SKM-1 treated with dmso at 0.1 percent for 144 hours (cell line): Measurements from ENCODE around the gene ZNF714.
A peak's percentile ranks its signal among the peaks of the same experiment; 100 is the strongest.
"Not testable (repeated sequence)": the region's sequence is repeated elsewhere in the genome, so short reads cannot be mapped to it uniquely, and the experiment has no call there.

ENCODE experiments used
- DNase-seq: peaks from one replicate; lab custom pipeline; 2025; ENCODE audit not compliant: unreplicated experiment; lab: John Stamatoyannopoulos, UW

ZNF714 gene

DNA sequence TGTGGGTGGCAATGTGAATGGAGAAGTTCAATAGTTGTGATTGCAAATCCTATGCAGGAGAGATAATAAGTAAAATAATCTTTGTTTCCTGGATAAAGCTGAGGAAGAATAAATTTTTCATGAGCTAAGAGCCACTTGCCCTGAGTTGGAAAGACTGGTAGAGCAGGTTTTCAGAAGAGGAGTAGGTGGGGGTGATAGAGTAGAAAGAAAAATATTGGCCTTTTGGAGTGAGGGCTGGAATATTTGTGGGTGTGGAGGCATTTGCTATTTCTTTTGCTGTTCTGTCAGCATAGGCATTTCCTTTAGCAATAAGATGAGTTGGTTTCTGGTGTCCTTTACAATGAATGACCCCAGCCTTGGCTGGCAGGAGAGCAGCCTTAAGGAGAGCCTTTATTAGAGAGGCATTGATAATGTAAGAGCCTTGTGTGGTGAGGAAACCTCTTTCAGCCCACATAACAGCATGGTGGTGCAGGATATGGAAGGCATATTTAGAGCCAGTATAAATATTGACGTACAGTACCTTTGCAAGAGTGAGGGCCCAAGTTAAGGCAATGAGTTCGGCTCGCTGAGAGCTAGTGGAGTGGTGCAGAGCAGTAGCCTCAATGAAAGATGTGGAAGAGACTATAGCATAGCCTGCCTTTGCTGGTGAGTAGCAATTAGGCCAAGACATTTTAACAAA lies 48.2 kb downstream of the ZNF714 start:
- no peak for DNase-seq

DNA sequence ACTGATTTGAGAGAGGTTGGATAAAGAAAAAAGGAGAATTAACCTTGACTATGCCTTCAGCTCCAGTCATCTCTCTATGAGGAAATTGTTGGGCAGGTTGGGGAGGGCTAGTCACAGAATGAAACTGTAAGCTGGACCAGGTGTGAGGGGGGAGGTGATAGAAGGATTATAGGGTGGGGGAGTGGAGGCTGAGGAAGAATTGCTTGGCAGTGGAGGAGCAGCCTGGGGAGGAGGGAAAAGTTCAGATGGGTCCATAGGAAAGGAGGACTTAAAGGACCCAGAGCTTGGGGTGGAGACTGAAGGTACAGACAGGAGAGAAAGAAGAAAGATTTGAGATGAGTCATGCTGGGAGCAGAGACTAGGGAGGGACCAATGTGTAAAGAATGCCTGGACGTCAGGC lies 51.6 kb downstream of the ZNF714 start:
- DNase-seq, result no peak

DNA sequence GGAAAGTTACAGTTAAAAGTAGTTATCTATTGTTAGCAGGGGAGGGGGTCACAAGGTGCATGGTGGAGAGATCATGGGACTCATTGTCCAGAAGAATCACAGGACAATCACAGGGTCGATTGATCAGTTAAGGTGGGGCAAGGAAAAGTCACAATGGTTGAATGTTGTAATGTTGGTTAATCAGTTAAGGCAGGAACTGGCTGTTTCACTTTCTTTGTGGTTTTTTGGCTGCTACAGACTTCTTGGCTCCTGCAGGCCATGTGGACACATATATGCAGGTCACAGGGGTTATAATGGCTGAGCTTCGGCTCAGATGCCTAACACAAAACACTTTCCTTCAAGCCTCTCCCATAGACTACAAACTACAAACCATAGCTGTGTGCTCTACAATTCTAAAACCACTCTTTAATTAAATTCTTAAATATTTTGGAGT lies 52.9 kb downstream of the ZNF714 start:
- no peak for DNase-seq

DNA sequence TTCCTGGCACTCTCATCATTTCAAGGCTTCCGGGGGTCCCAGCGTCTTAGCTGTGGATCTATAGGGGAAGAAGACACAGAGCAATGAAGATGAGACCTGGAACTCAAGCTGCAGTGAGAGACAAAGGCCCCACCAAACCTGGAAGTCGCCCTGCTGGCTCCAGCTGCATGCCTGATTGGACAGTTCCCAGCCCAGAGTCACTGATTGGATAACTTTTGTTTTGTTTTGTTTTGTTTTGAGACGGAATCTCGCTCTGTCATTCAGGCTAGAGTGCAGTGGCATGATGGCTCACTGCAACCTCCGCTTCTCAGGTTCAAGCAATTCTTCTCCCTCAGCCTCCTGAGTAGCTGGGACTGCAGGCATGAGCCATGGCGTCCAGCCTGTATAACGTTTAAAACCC lies 53.4 kb downstream of the ZNF714 start:
- no peak for DNase-seq

DNA sequence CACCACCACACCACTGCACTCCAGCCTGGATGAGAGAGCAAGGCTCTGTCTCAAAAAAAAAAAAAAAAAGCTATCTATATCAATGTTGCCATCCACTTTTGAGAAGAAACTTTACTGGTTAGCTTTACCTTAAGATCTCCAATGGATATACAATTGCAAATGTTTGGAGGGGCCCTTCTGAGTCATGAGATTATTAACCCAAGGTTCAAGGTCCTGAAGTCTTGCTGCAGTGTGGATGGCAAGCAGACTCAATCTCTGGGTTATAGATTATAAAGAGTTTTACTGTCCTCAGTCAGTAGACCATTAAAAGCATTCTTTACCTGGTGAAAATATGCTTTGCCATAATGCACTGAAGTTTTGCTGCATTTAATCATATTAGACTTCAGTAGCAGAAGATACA lies 56.1 kb downstream of the ZNF714 start:
- DNase-seq, result no peak

DNA sequence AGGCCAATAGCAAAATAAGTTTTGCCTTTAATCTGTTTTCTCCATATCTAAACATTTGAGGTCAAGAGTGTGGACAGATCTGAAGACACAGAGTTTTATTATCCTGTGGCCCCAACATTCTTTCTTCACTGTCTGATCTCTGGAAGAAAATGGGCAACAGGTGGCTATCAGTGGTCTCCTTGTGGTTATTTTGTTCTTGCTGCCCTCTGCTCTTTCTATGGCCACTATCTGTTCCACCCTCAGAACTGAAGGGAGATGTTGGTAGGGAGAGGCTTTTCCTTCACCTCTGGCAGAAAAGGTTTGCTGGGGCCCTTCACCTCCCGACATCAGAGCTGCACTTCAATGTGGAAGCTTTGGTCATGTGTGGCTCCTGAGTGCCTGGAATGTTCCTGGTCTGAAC lies 59.0 kb downstream of the ZNF714 start:
- DNase-seq, result not testable (repeated sequence)

DNA sequence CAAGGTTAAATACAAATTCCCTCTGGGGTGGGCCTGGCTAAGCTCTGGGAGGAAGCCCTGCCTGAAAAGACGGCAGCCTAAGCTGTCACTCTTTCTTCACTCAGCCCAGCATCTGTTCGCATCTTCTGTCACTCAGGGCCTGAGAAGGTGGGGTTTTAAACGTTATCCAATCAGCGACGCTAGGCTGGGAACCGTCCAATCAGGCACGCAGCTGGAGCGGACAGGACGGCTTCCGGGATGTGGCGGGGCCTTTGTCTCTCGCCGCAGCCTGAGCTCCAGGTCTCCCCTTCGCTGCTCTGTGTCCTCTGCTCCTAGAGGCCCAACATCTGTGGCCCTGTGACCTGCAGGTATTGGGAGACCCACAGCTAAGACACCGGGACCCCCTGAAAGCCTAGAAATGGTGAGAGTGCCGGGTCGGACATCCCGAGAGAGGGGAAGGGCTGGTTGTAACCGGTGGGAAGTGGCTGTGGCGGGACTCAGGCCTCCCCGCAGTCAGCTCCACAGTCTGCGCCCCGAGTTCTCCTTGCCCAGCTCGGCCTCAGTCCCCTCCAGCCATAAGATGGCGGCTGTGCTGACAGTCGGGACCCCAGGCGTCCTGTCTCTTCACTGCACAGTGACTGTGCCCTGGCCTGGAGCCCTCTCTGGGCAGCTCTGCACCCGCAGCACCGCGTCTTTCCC lies 59.9 kb downstream of the ZNF714 start, which contains the start of gene ZNF431:
Gene ZNF431, plus strand, starts transcription at position 254 of the 678 bp plus-strand sequence. Its CDS starts 144 bp downstream, at position 398.
- peak; percentile 94 for DNase-seq

DNA sequence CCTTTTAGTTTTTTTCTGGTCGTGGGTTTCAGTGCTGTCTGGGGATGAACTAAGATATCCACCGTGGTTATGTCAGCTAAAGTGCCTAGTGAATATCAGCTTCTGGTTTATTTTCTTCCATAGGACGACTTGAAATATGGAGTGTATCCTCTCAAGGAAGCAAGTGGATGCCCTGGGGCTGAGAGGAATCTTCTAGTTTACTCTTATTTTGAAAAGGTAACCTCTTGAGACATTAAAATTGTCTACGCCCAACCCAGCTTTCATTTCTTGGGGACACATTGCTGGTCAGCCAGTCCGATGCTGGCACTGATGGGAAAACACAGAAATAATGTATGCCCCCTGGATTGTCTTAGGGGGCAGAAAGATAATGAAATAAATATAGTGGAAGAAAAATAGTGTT lies 61.4 kb downstream of the ZNF714 start:
- DNase-seq, result no peak

DNA sequence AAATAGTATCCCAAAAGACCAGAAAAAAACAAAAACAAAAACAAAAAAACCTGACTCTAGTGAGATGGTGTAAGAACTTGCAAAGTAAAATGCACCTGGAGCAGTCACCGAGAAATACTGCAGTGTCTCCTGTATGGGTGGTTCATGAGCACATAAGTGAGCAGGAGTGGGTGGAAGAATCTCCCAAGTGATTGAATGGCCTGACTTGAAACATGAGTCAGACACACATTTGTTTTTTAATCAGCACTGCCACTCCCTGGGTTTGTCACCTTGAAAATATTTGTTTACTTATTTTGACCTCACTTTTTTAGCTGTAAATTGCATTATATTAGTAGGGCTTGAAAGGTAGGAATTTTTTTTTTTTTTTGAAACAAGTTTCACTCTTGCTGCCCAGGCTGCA lies 61.9 kb downstream of the ZNF714 start:
- no peak for DNase-seq

DNA sequence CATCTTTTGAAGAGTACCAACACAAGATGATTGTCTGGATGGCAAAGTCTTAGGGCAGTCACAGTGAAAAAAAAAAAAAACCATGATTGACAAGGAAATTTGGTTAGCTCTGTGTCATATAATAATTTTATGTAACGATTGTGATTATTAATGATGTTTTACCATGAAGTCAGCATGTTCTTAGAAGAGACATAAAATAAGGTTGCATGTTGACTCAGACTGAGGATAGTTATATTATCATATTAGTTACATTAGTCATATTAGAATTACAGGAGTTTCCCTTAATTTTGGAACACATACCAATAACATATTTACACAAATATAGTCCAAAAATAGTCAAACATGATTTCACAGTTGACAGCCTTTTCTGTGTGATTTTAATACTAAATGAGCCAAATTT lies 65.5 kb downstream of the ZNF714 start:
- DNase-seq, result no peak

DNA sequence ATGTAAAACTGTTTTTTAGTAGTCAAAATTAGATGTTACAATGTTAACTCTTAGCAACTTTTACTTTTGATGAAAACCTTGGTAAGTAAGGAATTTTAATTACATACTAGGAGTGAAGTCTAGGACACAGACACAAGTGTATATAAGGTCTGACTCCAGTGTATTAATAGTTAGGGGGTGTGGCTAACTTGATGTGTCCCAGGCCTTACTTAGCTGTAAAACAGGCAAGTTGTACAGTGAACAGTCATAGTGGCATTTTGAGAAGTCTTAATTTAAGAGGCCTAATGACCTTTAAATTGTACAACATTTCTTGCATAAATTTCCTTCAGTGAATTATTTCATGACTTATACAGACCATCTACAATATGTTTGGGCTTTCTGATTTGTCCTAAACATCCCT lies 66.7 kb downstream of the ZNF714 start:
- no peak for DNase-seq

DNA sequence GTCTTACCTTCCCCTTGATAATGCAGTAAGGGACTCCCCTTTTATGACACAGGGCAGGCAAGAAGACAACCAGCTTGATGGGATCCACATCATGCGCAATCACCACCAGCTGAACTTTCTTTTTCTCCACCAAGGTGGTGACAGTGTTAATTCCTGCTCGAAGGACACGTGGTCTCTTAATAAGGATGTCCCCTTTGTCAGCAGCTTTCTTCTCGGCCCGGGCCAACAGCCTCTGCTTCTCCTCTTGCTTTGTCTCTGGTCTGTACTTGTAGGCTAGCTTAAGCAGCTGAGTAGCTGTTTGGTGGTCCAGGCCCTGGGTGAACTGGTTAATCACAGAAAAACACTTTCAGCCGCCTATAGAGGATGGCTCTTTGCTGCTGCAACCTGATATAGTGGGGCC lies 67.9 kb downstream of the ZNF714 start:
- no peak for DNase-seq

DNA sequence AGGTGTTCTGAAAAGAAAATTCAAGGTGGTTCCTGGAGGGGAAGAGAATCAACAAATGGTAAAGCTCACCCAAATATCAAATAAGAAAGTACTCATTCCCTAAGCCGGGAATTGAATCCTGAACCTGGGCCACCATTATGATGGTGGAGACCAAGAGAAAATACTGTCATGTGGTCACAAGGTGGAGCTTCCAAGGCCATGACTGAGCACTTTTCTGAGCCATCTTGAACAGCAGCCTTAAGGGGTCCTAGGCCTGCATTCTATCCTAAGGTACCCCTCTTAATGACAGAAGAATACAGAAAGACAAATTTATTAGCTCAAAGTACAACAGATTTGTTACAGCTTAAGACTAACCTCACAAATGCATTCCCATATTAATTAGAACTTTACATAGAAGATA lies 69.5 kb downstream of the ZNF714 start:
- no peak for DNase-seq

DNA sequence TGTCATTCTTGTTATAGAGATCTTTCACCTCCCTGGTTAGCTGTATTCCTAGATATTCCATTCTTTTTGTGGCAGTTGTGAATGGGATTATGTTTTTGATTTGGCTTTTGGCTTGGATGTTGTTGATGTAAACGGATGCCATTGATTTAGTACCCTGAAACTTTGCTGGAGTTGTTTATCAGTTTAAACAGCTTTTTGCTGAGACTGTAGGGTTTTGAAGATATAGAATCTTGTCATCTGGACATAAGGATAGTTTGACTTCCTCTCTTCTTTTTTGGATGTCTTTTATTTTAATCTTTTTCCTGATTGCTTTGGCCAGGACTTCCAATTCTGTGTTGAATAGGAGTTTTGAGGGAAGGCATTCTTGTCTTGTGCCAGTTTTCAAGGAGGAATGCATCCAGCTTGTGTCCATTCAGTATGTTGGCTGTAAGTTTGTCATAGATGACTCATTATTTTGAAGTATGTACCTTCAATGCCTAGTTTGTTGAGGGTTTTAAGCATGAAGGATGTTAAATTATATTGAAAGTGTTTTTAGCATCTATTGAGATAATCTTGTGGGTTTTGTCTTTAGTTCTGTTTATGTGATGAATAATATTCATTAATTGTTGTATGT lies 76.6 kb downstream of the ZNF714 start:
- DNase-seq, result no peak

DNA sequence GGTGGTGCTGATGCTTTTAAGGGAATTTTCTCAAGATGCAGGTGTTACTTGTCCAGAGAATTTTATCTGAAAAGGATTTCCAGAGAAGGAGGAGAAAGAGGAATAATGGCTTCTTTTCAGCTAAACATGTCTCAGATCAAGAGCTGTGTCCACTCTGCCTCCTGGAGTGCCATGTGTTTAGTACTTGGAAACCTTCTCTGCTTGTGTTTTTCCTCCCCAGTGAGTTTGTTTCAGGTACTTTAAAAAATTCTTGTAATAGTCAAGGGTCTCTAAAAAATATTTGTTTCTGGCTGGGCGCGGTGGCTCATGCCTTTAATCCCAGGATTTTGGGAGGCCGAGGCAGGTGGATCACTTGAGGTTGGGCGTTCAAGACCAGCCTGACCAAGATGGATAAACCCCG lies 82.5 kb downstream of the ZNF714 start:
- no peak for DNase-seq

DNA sequence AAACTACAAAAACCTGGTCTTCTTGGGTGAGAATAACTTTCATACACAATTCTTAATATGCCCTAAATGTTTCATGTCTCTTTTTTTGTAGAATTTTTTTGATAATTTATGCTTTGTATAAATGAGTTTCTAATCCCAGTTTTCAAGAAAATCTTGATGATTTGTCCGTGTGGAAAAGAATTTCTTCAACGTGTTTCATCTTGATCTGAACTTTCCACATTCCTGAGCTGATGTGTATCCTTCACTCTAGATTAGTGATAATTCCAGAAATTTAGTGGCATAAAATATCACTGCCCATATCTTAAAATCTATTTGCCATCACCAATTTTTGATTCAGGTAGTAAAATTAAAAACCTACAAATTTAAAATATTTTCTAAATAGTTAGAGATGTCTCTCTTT lies 84.4 kb downstream of the ZNF714 start:
- no peak for DNase-seq
